ENCODE results near the gene MORN1. TPM values are rescaled to one million over a fixed set of nuclear protein-coding genes. Genes with fewer than 3 reads are reported as not detected.
A peak's percentile ranks its signal among the peaks of the same experiment; 100 is the strongest.

MORN1 gene
- total RNA-seq, 1 donor from 2014 or later: 9.0 TPM

- Histone ChIP-seq H3K36me3 (peaks cover 6% of the 10 kb centered on the region), H3K4me1 (peaks cover 83% of the 10 kb centered on the region), H3K4me3 (no peak overlapping the region), H3K27ac (peak overlapping the region; percentile 85), H3K27me3 (no peaks in the 10 kb centered on the region), H3K9me3 (no peaks in the 10 kb centered on the region)
- DNase-seq: no peak
- ATAC-seq: no peak
- TF ChIP-seq, protein P1, sequence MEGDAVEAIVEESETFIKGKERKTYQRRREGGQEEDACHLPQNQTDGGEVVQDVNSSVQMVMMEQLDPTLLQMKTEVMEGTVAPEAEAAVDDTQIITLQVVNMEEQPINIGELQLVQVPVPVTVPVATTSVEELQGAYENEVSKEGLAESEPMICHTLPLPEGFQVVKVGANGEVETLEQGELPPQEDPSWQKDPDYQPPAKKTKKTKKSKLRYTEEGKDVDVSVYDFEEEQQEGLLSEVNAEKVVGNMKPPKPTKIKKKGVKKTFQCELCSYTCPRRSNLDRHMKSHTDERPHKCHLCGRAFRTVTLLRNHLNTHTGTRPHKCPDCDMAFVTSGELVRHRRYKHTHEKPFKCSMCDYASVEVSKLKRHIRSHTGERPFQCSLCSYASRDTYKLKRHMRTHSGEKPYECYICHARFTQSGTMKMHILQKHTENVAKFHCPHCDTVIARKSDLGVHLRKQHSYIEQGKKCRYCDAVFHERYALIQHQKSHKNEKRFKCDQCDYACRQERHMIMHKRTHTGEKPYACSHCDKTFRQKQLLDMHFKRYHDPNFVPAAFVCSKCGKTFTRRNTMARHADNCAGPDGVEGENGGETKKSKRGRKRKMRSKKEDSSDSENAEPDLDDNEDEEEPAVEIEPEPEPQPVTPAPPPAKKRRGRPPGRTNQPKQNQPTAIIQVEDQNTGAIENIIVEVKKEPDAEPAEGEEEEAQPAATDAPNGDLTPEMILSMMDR (IDR thresholded peaks at IDR 0.05): no peak
- intact Hi-C loops (cut with DNase I): no loop called here
Observed at GRCh38 chr1:2276803-2277580, 114.4 kb downstream of the MORN1 start.

DNA sequence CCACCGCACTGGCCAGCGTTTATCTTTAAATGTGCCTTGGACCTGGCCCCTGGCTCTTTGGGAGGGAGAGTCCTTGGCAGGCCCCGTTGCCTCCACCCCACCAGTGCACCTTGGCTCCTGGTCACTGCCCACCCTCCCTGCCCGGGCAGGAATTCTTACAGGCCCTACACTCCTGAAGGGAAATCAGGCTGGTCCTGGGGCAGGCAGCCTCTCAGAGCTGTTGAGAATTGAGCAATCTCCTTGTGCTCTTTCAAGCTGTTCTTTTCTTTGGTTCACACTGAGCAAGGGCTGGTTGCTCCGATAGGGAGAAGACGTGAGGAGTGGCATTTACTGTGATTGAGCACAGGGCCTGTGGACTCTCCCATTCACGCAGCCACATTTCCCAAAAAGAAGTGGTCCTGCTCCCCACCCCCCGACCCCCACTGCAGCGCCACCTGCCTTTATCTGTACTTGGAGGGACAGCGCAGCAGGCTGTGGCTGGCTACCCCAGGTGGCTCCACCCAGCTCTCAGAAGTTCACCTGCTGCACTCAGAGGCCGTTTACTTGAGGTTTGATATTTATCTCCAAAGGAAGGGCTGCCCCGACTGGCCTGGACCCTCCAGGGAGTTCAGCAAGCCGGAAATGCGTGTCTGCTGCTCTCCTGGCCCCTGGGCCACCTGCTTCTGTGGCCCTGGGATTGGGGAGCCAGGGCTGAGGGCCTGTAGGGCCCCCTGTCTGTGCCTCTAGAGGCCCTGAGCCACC lies 115.4 kb downstream of the MORN1 start:
- intact Hi-C loops (cut with DNase I): no loop called here
- TF ChIP-seq, protein P1 (IDR thresholded peaks at IDR 0.05): no peak
- Histone ChIP-seq H3K27me3 (no peaks in the 10 kb centered on the region), H3K9me3 (no peaks in the 10 kb centered on the region), H3K4me1 (peaks cover 93% of the 10 kb centered on the region), H3K36me3 (peaks cover 6% of the 10 kb centered on the region), H3K27ac (peak overlapping the region; percentile 85), H3K4me3 (no peak overlapping the region)
- DNase-seq (peak; percentile 80), ATAC-seq (peak; percentile 71)

- H3K4me3 ChIP-seq: no peak overlapping the region
- TF ChIP-seq, protein P1 (IDR thresholded peaks at IDR 0.05): no peak
- peaks cover 6% of the 10 kb centered on the region for H3K36me3 ChIP-seq
- no peaks in the 10 kb centered on the region for H3K9me3 ChIP-seq
- ATAC-seq: no peak
- intact Hi-C loops (cut with DNase I): no loop called here
- no peaks in the 10 kb centered on the region for H3K27me3 ChIP-seq
- H3K4me1 ChIP-seq: peaks cover 100% of the 10 kb centered on the region
- H3K27ac ChIP-seq: peak overlapping the region; percentile 85
- DNase-seq: no peak
Observed at GRCh38 chr1:2274929-2275475, 116.4 kb downstream of the MORN1 start.

GRCh38 chr1:2274231-2274928 lies 117.0 kb downstream of the MORN1 start:
- intact Hi-C loops (cut with DNase I): no loop called here
- no peak overlapping the region for H3K4me3 ChIP-seq
- H3K9me3 ChIP-seq: no peaks in the 10 kb centered on the region
- TF ChIP-seq, protein P1 (IDR thresholded peaks at IDR 0.05): no peak
- DNase-seq: no peak
- no peak for ATAC-seq
- H3K27me3 ChIP-seq: no peaks in the 10 kb centered on the region
- H3K36me3 ChIP-seq: peaks cover 6% of the 10 kb centered on the region
- H3K27ac ChIP-seq: peak overlapping the region; percentile 85
- peaks cover 95% of the 10 kb centered on the region for H3K4me1 ChIP-seq

GRCh38 chr1:2273401-2274090 lies 117.8 kb downstream of the MORN1 start:
- intact Hi-C loops (cut with DNase I): no loop called here

More at GRCh38 chr1:2273401-2274090, 117.8 kb downstream of the MORN1 start:
- Histone ChIP-seq H3K4me1 (peaks cover 88% of the 10 kb centered on the region), H3K27me3 (no peaks in the 10 kb centered on the region), H3K36me3 (peaks cover 6% of the 10 kb centered on the region), H3K4me3 (no peak overlapping the region), H3K9me3 (no peaks in the 10 kb centered on the region), H3K27ac (peak overlapping the region; percentile 43)
- ATAC-seq (no peak), DNase-seq (no peak)
- TF ChIP-seq, protein P1 (IDR thresholded peaks at IDR 0.05): no peak

All from upper lobe of right lung (tissue), 1 donor.